DMS53 treated with DMSO at 0.1 percent for 48 hours (cell line): Measurements from ENCODE around the gene ETS1.
"Not testable (repeated sequence)": the region's sequence is repeated elsewhere in the genome, so short reads cannot be mapped to it uniquely, and the experiment has no call there.

Experiments
- DNase-seq: peaks from one replicate; lab custom pipeline; 2025; ENCODE audit not compliant: unreplicated experiment; lab: John Stamatoyannopoulos, UW

Gene ETS1

GRCh38 chr11:128469220-128469619 is 118.1 kb downstream of the ETS1 start:
- no peak for DNase-seq

GRCh38 chr11:128468111-128468510 is 119.2 kb downstream of the ETS1 start:
- no peak for DNase-seq

- no peak for DNase-seq
These were observed 119.7 kb downstream of the ETS1 start for GRCh38 chr11:128467610-128468041.

- DNase-seq, result no peak
These were observed 120.3 kb downstream of the ETS1 start for GRCh38 chr11:128467041-128467440.

GRCh38 chr11:128465946-128466705 is 121.2 kb downstream of the ETS1 start:
- DNase-seq, result no peak

GRCh38 chr11:128465531-128465930 is 121.8 kb downstream of the ETS1 start:
- DNase-seq, result no peak

- no peak for DNase-seq
These were observed 122.4 kb downstream of the ETS1 start for GRCh38 chr11:128464878-128465450.

- no peak for DNase-seq
These were observed 123.4 kb downstream of the ETS1 start for GRCh38 chr11:128463979-128464378.

GRCh38 chr11:128463371-128463829 is 124.0 kb downstream of the ETS1 start:
- no peak for DNase-seq

- no peak for DNase-seq
These were observed 124.4 kb downstream of the ETS1 start for GRCh38 chr11:128462922-128463321.

GRCh38 chr11:128462189-128462588 is 125.2 kb downstream of the ETS1 start:
- no peak for DNase-seq

GRCh38 chr11:128458321-128458720 is 129.0 kb downstream of the ETS1 start:
- DNase-seq, result no peak

- DNase-seq, result no peak
These were observed 129.5 kb downstream of the ETS1 start for GRCh38 chr11:128457874-128458273.

GRCh38 chr11:128456566-128457268 is 130.6 kb downstream of the ETS1 start:
- DNase-seq, result no peak

GRCh38 chr11:128455766-128456165 is 131.6 kb downstream of the ETS1 start:
- no peak for DNase-seq

- peak; percentile 86 for DNase-seq
These were observed 133.7 kb downstream of the ETS1 start for GRCh38 chr11:128453444-128454336.

GRCh38 chr11:128451652-128452470 is 135.5 kb downstream of the ETS1 start:
- peak; percentile 95 for DNase-seq

- DNase-seq, result no peak
These were observed 136.3 kb downstream of the ETS1 start for GRCh38 chr11:128450882-128451651.

- DNase-seq, result not testable (repeated sequence)
These were observed 136.9 kb downstream of the ETS1 start for GRCh38 chr11:128450425-128450824.
